ENCODE measurements around the gene MATN1. TPM values are rescaled to one million over a fixed set of nuclear protein-coding genes. Genes with fewer than 3 reads are reported as not detected.

The MATN1 gene
- total RNA-seq, 1 experiment from 2014 or later, result 0.47 TPM

DNA sequence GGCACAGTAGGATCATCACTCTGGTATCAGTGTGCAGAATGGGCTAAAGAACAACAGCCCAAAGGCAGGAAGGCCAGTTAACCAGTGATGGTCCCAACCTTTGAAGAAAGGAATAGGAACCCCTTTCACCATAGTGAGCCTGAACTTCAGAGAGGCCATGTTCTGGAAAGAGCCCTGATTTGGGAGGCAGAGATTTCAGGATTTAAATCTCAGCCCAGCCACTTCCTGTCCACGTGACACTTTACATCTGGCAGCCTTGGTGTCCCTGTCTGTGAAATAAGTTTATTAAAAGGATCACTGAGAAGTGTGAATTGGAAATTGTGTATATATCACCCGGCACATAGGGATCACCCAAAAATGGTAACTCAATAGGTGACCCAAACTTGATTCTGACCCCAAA is 13.0 kb downstream of the MATN1 start:
- TF ChIP-seq, protein P1, sequence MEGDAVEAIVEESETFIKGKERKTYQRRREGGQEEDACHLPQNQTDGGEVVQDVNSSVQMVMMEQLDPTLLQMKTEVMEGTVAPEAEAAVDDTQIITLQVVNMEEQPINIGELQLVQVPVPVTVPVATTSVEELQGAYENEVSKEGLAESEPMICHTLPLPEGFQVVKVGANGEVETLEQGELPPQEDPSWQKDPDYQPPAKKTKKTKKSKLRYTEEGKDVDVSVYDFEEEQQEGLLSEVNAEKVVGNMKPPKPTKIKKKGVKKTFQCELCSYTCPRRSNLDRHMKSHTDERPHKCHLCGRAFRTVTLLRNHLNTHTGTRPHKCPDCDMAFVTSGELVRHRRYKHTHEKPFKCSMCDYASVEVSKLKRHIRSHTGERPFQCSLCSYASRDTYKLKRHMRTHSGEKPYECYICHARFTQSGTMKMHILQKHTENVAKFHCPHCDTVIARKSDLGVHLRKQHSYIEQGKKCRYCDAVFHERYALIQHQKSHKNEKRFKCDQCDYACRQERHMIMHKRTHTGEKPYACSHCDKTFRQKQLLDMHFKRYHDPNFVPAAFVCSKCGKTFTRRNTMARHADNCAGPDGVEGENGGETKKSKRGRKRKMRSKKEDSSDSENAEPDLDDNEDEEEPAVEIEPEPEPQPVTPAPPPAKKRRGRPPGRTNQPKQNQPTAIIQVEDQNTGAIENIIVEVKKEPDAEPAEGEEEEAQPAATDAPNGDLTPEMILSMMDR (IDR thresholded peaks at IDR 0.05; ENCODE audit: unreplicated experiment), result no peak
- CTCF ChIA-PET, result no interaction called here
- BruUV-seq (replicated peaks), result no TSS peak

GRCh38 chr1:30708361-30708728 is 15.0 kb downstream of the MATN1 start:
- Mint-ChIP-seq H3K9me3 (ENCODE audit: unreplicated experiment) (no peaks in the 10 kb centered on the region), H3K4me3 (ENCODE audit: unreplicated experiment) (no peak overlapping the region), H3K27me3 (ENCODE audit: insufficient read depth, unreplicated experiment) (peaks cover 11% of the 10 kb centered on the region), H3K4me1 (ENCODE audit: insufficient read depth, unreplicated experiment) (peaks cover 5% of the 10 kb centered on the region), H3K27ac (ENCODE audit: low read depth, unreplicated experiment) (no peak overlapping the region), H3K36me3 (ENCODE audit: insufficient read depth, unreplicated experiment) (no peaks in the 10 kb centered on the region)
- no TSS peak for BruUV-seq (replicated peaks)
- TF ChIP-seq, protein P1 (IDR thresholded peaks at IDR 0.05; ENCODE audit: unreplicated experiment), result no peak
- DNase-seq (ENCODE audit: unreplicated experiment), result no peak
- ChIA-PET CTCF (interaction anchor here (0.6 to 3.0 kb wide), 17 partner anchors 11 to 1824 kb away, joined by 3 to 20 read pairs (median 4); no protein-coding TSS in a partner anchor), POLR2A (interaction anchor here (0.7 to 1.5 kb wide), 3 partner anchors 360 to 1472 kb away, joined by 4 to 5 read pairs (median 5); partner anchors contain the start of gene PTPRU)
- intact Hi-C loops (cut with micrococcal nuclease), result loop anchor here (1.0 to 10.0 kb wide), 8 partner anchors 328 to 1824 kb away; no protein-coding TSS in a partner anchor

More for the DNA sequence above, 13.0 kb downstream of the MATN1 start:
- no peak for DNase-seq (ENCODE audit: unreplicated experiment)
- H3K27ac Mint-ChIP-seq (ENCODE audit: low read depth, unreplicated experiment), result no peak overlapping the region
- POLR2A ChIA-PET, result no interaction called here
- H3K4me3 Mint-ChIP-seq (ENCODE audit: unreplicated experiment), result no peak overlapping the region
- H3K36me3 Mint-ChIP-seq (ENCODE audit: insufficient read depth, unreplicated experiment), result no peaks in the 10 kb centered on the region
- intact Hi-C loops (cut with micrococcal nuclease), result no loop called here
- H3K9me3 Mint-ChIP-seq (ENCODE audit: unreplicated experiment), result no peaks in the 10 kb centered on the region
- H3K4me1 Mint-ChIP-seq (ENCODE audit: insufficient read depth, unreplicated experiment), result peaks cover 5% of the 10 kb centered on the region
- peaks cover 11% of the 10 kb centered on the region for H3K27me3 Mint-ChIP-seq (ENCODE audit: insufficient read depth, unreplicated experiment)

DNA sequence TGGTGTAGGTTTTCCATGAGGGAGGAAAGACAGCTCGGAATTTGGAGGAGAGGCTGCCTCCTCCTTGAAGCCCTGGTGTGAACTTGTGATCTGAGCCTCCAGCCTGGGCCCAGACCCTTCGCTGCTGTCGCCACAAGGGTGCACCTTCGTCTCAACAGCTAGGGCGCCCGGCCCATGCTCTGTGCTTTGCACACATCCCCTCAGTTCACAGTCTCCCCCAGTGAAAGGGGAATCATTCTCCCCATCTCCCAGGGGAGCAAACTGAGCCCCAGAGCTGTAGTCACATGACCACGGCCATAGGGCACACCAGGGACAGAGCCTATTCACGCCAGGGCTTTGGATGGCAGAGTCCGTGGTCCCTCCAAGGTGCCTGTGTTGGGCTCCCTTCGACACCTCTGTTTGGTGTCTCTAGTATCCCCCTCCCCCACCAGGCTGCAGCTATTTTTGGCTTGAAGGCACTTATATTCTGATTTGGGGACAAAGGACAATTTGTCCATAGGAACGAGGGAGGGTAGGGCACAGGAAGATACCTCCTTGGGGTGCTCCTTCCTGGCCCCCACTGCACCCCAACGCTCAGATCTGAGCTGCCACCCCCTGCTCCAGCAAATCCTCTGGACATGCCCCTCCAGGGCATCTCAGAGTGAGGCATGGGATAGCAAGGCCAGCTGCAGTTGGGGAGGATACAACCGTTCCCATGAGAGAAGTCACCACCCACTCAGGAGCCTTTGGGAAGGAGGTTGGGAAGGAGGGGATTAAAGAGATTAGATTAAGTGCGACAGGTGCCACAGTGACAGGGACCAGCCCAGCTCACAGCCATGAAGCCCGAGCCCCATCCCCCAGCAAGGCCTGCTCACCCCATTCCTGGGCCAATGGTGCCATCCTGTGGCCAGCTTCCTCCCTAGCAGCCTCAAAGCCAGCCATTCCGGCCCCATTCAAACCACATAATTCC is 15.7 kb downstream of the MATN1 start:
- peak; percentile 75 for DNase-seq (ENCODE audit: unreplicated experiment)
- TF ChIP-seq, protein P1 (IDR thresholded peaks at IDR 0.05; ENCODE audit: unreplicated experiment), result peak; percentile 97
- CTCF ChIA-PET, result interaction anchor here (0.5 to 3.0 kb wide), 25 partner anchors 8 to 1824 kb away, joined by 3 to 20 read pairs (median 3); no protein-coding TSS in a partner anchor
- Mint-ChIP-seq H3K27ac (ENCODE audit: low read depth, unreplicated experiment) (no peak overlapping the region), H3K36me3 (ENCODE audit: insufficient read depth, unreplicated experiment) (no peaks in the 10 kb centered on the region), H3K4me1 (ENCODE audit: insufficient read depth, unreplicated experiment) (peaks cover 5% of the 10 kb centered on the region), H3K27me3 (ENCODE audit: insufficient read depth, unreplicated experiment) (peaks cover 11% of the 10 kb centered on the region), H3K9me3 (ENCODE audit: unreplicated experiment) (no peaks in the 10 kb centered on the region), H3K4me3 (ENCODE audit: unreplicated experiment) (no peak overlapping the region)
- intact Hi-C loops (cut with micrococcal nuclease), result loop anchor here (1.0 to 10.0 kb wide), 8 partner anchors 327 to 1823 kb away; no protein-coding TSS in a partner anchor
- POLR2A ChIA-PET, result interaction anchor here (0.5 to 1.5 kb wide), 4 partner anchors 360 to 1471 kb away, joined by 4 to 5 read pairs (median 4); partner anchors contain the start of gene PTPRU
- BruUV-seq (replicated peaks), result no TSS peak

DNA sequence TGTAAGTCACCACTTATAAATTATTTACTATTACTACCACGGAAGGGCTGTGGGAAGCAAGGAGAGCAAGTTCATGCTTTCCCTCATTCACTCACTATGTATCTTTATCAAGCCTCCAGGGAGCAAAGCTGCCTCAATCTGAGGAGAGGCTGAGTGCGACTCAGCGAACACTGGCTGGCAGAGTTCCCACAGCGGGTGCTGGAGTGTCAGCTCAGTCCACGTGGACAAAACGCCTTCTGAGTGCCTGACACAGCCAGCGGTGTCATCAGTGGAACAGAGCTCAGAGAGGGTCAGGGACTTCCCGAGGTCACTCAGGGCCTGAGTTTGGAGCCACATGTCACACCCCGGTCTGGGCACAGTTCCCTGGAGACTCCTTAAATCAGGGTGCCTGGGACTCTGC is 16.9 kb downstream of the MATN1 start:
- H3K27me3 Mint-ChIP-seq (ENCODE audit: insufficient read depth, unreplicated experiment), result peaks cover 4% of the 10 kb centered on the region
- intact Hi-C loops (cut with micrococcal nuclease), result loop anchor here (5.0 to 10.0 kb wide), 3 partner anchors 912 to 1822 kb away; no protein-coding TSS in a partner anchor
- TF ChIP-seq, protein P1 (IDR thresholded peaks at IDR 0.05; ENCODE audit: unreplicated experiment), result no peak

More for the DNA sequence above, 16.9 kb downstream of the MATN1 start:
- no peaks in the 10 kb centered on the region for H3K36me3 Mint-ChIP-seq (ENCODE audit: insufficient read depth, unreplicated experiment)
- BruUV-seq (replicated peaks), result no TSS peak
- peak; percentile 29 for DNase-seq (ENCODE audit: unreplicated experiment)
- CTCF ChIA-PET, result interaction anchor here (0.6 to 3.0 kb wide), 4 partner anchors 11 to 596 kb away, joined by 3 to 20 read pairs (median 4); no protein-coding TSS in a partner anchor
- H3K9me3 Mint-ChIP-seq (ENCODE audit: unreplicated experiment), result no peaks in the 10 kb centered on the region
- H3K4me3 Mint-ChIP-seq (ENCODE audit: unreplicated experiment), result no peak overlapping the region
- H3K27ac Mint-ChIP-seq (ENCODE audit: low read depth, unreplicated experiment), result no peak overlapping the region
- POLR2A ChIA-PET, result no interaction called here
- H3K4me1 Mint-ChIP-seq (ENCODE audit: insufficient read depth, unreplicated experiment), result peaks cover 5% of the 10 kb centered on the region
